ENCODE measurements around the gene ABTB2. TPM values are rescaled to one million over a fixed set of nuclear protein-coding genes. Genes with fewer than 3 reads are reported as not detected.

ABTB2 gene
- total RNA-seq, 1 donor from 2014 or later: 12.1 TPM

DNA sequence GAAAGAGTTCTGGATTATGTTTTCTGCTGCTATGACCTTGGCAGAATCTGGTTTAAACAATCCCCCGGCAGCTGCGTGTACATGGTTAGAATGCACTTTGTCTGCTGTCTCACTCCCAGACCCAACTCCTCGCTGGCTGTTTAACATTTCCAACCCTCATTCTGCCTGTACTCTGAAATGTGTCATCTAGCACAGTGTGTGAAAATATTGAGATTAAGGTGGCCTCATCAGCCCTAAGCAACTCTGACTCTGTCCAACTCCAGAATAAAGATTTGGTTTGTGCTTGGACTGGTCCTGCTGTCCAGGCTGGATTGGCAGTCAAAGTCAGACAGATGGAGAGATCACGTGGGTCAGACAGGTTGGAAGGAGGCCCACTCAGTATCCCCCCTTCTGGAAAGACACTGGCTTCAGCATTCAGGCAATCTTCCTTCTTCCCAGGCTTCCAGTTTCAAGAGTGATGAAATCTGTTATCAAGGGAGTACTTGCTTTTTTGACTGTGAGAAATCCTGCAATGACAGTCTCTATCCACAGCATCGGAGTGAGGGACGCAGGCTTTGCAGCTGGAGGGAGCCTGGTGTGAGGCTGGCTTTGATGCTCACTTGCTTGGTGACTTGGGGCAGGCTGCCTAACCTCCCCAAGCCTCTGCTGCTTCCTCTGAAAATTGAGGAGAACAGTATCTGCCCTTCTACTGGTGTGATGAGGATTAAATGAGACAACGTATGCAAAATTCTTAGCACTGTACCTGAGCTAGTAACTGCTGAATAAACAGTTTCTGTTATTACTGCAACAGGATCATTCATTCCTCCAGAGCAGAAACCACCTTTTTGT is 29.8 kb downstream of the ABTB2 start:
- intact Hi-C loops (cut with micrococcal nuclease): no loop called here
- peak; percentile 87 for ATAC-seq

DNA sequence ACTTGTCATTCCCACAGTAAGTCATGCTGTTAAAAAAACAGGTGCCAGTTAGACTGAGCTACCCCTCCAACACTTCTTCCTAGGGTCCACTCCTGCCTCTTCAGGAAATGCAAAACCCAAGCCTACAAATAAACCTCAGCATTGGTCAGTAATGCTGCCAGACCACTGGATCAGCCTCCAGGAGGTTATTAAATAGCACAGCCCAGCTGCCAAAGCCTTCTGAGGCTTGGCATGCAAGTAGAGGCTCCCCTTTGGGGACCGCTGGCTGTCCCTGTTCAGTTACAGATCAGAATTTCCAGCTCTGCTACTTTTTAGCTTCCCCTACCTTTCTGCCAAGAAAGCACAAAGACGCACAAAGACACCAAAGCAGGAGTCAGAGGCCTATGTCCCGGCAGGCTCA is 33.3 kb downstream of the ABTB2 start:
- ATAC-seq (no peak), DNase-seq (no peak)
- intact Hi-C loops (cut with micrococcal nuclease): no loop called here

More for the DNA sequence above, 29.8 kb downstream of the ABTB2 start:
- peak; percentile 61 for DNase-seq

DNA sequence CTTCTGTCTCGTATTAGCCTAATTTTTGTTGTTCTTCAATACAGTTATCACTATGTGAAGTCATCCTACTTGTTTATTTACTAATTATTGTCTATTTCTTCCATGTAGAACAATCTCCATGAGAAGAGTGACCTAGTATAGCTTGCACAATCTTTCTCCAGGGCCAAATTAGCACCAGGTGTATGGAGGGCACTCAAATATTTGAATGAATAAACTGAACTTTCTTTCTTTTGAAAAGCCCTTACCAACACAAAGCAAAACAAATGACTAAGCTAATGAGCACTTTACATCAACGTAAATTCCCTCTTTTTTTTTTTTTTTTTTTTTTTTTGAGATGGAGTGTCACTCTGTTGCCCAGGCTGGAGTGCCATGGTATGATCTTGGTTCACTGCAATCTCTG is 34.2 kb downstream of the ABTB2 start:
- DNase-seq (no peak), ATAC-seq (no peak)

DNA sequence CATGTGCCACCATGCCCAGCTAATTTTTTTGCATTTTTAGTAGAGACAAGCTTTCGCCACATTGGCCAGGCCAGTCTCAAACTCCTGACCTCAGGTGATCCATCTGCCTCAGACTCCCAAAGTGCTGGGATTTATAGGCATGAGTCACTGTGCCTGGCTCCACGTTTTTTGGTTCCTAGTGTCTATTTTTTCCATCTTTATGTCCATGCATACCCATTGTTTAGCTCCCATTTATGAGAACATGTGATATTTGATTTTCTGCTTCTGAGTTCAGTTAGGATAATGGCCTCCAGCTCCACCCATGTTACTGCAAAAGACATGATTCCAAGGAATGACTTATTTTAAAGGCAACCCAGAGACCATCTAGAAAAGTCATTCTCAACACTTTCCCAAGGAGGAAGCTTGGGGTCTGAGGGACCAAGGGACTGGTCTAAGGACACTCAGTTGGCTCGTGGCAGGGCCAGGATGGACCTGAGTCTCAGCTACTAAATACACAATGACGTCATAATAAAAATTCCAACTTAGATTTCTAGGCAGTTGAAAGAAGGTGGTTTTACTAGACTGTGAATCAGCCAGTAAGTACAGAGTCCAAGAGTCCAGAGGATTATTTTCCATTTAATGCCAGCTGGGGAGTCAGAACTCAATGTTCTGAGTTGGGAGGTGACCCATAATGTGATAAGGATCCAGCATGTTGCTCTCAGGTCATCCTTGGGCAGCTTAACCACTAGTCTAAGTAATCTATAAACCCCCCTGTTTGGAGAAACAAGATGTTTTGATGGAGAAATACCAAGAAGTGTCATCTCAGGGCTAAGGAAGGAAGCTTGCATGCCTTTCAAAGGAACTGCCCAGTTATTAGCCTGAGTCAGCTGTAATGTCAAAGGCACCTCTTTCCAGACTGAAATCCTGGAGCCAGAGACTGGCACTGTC is 39.4 kb downstream of the ABTB2 start:
- intact Hi-C loops (cut with micrococcal nuclease): no loop called here
- peak; percentile 13 for ATAC-seq
- DNase-seq: no peak

More for the DNA sequence above, 34.2 kb downstream of the ABTB2 start:
- intact Hi-C loops (cut with micrococcal nuclease): no loop called here

DNA sequence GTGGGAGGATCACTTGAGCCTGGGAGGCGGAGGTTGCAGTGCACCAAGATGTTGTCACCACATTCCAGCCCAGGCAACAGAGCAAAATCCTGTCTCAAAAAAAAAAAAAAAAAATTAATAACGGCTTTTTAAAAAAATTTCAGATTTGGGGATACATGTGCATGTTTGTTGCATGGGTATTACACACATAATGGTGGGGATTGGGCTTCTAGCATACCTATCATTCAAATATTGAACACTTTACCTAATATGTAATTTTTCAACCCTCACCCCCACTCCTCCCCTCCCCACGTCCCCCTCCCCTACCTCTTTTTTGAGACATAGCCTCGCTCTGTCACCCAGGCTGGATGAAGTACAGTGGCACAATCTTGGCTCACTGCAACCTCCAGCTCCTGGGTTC is 40.1 kb downstream of the ABTB2 start:
- DNase-seq: no peak
- no peak for ATAC-seq
- intact Hi-C loops (cut with micrococcal nuclease): no loop called here

DNA sequence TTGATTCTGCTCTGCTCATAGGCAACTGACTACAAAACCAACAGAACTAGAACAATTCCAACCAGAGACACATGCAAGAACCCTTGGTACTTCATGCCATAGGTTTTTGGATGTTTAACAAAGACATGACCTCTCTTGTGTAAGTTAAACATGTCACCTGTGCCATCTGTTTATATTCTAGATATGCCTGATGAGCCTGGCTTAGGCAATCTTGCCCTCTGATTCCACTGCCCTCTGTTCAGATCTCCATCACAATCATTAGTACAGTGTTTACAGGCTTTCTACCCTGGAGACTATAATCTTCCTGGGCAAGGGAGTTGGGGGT is 40.8 kb downstream of the ABTB2 start:
- intact Hi-C loops (cut with micrococcal nuclease): no loop called here
- DNase-seq: no peak
- no peak for ATAC-seq

DNA sequence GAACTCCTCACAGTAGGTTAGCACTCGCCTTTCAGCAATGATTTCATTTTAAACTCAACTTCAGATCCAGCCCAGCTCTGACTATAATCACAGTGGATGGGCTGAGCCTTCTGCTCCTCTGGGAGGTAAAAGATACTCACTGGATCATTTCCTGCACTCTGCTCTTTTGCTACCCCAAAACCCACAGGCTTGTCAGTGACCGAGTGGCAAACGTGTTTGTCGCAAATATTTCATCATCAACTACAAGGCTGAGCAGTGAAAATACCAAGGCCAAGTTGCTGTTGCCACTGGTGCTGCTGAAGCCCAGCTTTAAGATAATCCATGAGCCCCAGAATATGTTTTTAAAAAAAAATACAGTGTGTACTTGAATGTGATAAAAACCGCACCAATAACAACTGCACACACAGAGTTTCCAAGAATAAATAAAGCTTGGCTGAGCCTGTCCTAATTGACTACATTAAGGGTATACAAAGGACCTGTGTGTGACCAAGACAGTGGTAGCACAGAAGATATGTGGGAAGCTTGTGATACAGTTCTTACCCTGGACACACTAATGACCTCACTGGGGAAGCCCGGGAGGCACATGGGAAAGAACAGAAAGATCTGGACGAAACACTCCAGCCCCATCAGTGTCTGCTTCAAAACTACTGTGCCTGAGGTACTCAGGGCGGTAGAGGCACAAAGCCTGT is 41.3 kb downstream of the ABTB2 start:
- DNase-seq: no peak
- peak; percentile 61 for ATAC-seq
- intact Hi-C loops (cut with micrococcal nuclease): no loop called here

DNA sequence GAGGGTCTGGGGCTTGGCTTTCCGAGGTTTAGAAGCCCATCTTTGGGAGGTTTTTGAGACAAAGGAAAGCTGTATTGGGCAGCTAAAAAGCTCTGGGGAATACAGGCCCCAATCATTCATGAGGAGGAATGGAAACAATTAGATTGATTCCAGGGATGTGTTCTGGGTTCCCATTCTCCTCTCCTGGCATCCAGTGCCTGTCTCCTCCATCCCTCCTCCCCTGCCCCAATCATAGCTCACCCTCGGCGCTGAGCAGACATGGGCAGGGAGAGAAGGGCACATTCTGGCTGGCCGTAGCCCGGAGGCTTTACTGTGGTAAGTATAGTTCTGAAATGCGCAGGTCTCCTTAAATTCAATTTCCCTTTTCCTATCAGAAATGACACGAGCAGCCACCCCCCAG is 42.4 kb downstream of the ABTB2 start:
- intact Hi-C loops (cut with micrococcal nuclease): no loop called here
- ATAC-seq: no peak
- no peak for DNase-seq

DNA sequence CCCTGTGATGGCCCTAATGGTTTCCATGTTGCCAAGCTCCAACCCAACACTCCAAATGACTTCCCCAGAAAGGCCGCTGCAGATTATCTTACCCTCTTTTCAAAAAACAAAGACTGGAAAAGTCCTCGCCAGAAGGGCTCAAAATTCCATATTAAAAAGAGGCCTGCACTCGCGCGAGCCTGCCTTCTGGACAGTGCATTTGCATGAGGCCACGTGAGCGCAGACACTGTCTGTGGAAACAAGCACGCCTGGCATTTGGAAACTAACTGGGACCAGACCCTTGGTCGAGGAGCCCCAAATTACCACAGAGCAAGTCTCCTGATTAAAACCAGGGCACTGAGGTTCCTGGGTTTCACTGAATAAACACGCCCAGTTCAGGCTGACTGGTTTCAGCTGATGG is 42.9 kb downstream of the ABTB2 start:
- ATAC-seq: no peak
- DNase-seq: no peak
- intact Hi-C loops (cut with micrococcal nuclease): no loop called here

DNA sequence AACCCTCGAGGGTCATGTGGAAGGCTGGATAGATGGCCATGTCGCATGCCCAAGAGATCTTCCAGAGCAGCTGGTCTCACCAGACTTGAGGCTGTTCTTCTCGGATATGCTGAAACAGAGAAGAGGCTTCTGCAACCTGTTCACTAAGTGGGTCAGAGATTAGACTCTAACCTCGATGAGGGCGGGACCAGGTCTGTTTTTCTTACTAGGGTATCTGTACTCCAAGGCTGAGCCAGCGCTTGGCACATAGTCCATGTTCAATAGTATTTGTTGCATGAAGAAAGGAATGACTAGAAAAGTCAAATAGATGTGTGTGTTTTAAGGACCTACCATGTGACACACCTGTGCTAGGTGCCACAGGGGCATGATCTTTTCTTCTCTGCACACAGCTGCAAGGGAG is 43.6 kb downstream of the ABTB2 start:
- no peak for ATAC-seq
- intact Hi-C loops (cut with micrococcal nuclease): no loop called here

DNA sequence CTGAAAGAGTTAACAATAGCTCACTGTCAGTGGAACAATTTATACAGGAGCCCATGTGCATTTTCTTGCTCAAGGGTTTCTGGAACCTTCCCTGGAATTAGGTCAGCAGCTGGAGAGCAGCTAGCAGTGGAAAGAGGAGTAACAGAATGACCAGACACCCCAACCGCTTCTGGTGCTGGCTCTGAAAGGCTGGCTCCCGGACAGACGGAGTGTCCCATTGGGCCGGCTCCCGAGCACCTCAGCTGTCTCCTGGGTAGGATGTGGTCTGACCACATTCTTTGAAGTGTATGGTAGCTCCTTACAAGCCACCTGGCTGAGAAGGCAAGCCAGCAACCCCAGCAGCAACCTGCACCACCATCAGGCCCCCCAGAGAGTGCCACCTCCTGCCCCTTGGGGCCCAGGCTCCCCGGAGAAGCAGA is 44.7 kb downstream of the ABTB2 start:
- intact Hi-C loops (cut with micrococcal nuclease): no loop called here
- DNase-seq: peak; percentile 36
- peak; percentile 6 for ATAC-seq

More for the DNA sequence above, 43.6 kb downstream of the ABTB2 start:
- DNase-seq: no peak

DNA sequence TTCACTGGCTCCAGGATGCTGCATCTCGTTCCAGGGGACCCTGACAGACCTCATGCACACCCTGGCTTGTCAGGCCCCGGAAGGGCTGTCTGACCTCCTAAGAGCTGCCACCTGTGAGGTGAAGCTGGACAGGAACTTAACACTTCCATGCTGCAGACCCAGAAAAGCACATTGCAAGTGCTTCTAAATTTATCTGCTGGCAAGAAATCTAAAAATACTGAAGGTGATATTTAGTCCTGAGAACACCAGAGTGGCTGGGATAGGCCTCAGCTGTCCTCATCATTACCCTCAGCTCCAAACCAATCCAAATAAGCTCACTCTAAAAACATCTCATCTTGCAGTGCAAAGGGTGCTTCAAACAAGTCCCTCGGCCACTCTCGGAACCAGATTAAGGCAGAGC is 46.7 kb downstream of the ABTB2 start:
- intact Hi-C loops (cut with micrococcal nuclease): no loop called here
- peak; percentile 62 for DNase-seq
- ATAC-seq: peak; percentile 92

DNA sequence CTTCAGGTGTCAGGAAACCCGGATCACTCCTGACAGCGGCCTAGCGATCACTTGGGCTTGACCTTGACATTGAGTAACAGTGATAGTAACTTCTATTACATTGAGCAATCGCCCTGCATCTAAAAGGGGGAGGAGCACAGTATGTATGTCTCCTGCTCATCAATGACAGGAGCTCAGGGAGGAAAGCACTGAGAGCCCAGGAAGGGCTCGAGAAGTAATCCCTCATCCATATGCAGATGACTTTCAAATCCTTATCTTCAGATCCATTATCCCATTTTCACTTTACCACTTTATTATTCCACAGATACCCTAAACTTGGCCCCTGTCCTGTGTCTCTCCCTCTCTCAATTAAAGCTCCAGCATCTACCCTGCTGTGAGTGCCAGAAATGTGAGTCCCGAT is 47.8 kb downstream of the ABTB2 start:
- no peak for DNase-seq
- no peak for ATAC-seq
- intact Hi-C loops (cut with micrococcal nuclease): no loop called here

DNA sequence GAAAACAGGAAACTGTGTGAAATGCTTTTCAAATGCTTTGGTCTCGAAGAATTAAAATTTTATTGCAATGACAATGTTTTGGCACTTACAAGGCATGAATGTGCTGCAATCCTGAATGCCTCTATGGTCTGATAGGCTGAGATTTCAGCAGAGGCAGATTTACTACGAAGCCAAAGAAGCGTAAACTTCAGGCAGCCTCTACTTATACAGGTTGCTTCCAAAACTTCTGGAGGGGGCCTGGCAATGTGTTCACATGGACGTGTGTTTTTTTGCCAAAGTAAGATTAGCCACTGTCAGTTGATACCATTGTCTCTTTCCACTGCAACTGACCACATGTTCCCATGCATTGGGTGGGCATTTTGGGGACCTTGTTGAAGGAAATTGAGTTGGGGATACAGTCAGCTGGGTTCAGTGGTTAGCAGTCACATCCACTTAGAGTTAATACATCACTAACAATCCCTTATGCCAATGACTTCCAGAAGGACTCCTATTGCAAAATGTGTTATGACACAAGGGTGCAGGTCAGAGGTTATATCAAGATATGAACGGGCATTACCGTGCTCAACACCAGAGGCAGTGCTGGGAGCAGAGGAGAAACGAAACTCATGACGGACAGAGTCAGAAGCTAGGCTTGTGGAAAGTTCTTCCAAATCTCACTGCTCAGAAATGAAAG is 48.8 kb downstream of the ABTB2 start:
- ATAC-seq (no peak), DNase-seq (no peak)
- intact Hi-C loops (cut with micrococcal nuclease): no loop called here

DNA sequence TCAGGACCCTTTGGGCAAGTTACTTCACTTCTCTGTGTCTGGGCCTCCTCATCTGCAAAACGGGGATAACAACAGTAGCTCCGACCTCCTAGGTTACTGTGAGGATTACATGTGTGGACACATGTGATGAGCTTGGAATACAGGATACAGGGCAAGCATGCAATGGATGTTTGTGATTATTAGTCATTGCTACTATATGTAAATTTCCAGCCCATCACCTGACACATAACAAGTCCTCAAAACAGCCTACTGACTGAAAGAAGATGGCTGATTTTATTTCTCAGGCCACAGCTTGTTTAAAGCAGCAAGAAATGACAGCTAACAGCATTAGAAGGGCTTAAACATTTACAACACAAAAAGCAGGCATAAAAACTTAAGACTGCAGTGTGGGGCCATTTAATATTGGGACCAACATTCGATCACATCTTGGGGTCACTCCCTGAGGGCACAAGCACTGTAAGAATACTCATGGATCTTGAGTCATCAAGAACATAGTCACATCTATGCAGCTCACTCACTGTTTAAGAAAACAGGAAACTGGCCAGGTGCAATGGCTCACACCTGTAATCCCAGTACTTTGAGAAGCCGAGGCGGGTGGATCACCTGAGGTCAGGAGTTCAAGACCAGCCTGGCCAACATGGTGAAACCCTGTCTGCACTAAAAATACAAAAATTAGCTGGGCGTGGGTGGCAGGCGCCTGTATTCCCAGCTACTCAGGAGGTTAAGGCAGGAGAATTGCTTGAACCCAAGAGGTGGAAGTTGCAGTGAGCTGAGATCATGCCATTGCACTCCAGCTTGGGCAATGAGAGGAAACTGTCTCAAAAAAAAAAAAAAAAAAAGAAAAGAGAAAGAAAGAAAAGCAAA is 49.5 kb downstream of the ABTB2 start:
- no peak for DNase-seq
- intact Hi-C loops (cut with micrococcal nuclease): no loop called here
- no peak for ATAC-seq

DNA sequence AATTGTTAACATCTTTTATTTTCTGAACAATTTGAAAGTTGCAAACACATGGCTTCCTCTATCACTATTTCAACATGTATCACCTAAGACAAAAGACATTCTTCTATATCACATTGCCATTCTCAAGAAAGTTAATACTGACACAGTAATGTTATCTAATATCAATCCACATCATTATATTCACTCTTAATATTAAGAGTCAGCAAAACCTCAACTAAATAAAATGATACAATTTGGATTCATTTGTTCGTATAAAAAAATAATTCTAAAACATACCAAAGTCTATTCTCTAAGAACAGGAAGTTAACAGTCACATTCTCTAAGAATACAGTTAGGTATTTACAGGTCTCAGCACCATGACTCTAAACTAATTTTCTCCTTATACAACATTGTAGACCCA is 52.0 kb downstream of the ABTB2 start:
- intact Hi-C loops (cut with micrococcal nuclease): no loop called here
- DNase-seq (no peak), ATAC-seq (no peak)

DNA sequence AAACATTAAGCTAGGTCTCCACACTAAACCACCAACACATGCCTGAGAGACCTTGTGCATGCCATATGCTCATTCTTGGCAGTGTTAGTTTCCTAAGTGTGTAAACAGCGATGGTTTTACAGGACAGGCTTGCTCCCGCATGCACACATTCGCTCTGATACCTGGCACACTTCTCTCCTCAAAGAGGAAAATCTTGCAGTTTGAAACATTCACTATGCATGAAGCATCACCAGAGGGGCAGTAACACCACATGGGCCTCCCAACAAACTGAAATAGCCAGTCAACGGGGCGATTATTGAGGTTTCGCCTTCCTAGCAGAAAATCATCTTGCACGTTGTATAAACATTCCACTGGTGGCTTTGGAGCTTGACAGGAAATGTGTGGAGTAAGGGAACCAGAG is 52.6 kb downstream of the ABTB2 start:
- intact Hi-C loops (cut with micrococcal nuclease): no loop called here
- no peak for ATAC-seq
- no peak for DNase-seq

DNA sequence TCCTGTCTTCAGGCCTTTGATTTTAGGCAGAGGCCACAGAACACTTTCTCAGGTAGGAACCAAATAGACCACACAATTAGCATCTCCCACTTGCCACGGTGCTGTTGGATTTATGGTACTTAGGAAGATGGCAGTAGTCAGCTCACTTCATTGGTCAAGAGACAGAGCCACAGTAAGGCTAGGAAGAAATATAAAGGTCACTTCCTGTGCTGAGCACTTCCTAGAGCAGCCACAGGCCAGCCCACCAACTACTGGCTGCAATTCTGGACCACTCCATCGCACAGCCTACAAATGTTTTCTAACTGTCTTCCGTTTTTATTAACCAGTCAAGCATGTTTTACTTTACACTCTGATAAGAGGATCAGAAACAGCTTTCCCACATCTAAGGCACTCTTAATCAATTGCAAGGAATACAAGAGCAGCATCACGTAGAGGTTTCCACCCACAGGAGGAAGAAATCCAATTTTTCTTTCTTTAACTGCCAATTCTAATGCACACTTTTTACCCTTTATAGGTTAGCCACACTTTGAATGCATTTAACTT is 54.7 kb downstream of the ABTB2 start:
- intact Hi-C loops (cut with micrococcal nuclease): no loop called here
- no peak for ATAC-seq
- no peak for DNase-seq
